UCSD-AML1 (cell line): ENCODE data around the gene MX1.

ENCODE experiments used
- DNase-seq: peaks from one replicate; lab custom pipeline; 2025; ENCODE audit not compliant: unreplicated experiment; lab: John Stamatoyannopoulos, UW

The MX1 gene

GRCh38 chr21:41488080-41488479, 62.0 kb downstream of the MX1 start:
- DNase-seq = no peak

GRCh38 chr21:41489329-41489728, 63.3 kb downstream of the MX1 start:
- no peak for DNase-seq

DNA sequence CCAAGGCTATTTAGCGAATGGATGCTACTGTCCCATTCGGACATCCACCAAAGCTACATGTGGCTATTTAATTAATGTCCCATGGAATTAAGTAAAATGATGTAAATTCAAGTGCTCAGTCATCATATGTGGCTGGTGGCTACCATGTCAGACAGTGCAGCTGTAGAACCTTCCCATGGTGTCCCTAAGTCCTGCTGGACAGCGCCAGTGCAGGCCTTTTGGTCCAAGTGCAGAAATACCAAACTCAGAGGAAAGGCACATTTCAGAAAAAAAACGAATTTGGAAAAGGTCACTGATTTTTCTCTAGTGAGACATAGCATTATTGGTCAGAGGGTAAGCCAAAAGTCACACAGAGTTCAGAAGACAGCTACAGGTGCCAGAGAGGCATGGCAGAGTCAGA, 64.3 kb downstream of the MX1 start:
- DNase-seq = no peak

GRCh38 chr21:41491412-41491811, 65.4 kb downstream of the MX1 start:
- DNase-seq = no peak

- DNase-seq = no peak
These were observed 68.2 kb downstream of the MX1 start for GRCh38 chr21:41494242-41494641.

DNA sequence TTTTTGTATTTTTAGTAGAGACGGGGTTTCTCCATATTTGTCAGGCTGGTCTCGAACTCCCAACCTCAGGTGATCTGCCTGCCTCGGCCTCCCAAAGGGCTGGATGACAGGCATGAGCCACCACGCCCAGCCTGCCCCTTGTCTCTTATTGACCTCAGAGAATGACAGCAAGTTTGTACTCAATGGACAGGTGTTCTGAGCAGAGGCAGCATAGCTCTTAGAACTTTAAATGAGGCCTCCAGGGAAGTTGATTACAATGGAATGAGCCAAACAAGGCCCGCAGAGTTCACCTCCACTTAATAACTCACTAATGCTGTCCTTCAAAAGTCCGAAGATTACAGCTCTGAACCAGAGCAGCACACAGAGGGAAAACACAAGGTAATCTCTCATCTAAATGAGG, 71.0 kb downstream of the MX1 start:
- no peak for DNase-seq

DNA sequence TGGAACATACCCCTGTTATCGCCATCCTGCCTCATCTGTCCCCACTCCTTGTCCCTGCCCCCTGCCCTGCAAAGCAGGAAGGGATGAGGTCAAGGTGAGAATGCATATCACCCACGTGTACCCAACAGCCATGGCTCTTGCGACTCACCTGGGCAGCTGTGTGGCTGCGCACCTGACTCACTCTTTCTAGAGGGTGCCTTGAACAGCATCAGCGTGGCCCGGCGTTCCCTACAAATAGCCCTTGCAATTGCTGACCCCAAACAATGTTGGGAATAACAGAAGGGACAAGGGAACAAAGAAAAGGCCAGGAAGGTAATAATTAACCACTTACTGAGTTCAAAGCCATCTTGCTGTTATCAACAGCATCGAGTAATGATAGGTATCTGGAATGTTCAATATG, 71.7 kb downstream of the MX1 start:
- DNase-seq = no peak

DNA sequence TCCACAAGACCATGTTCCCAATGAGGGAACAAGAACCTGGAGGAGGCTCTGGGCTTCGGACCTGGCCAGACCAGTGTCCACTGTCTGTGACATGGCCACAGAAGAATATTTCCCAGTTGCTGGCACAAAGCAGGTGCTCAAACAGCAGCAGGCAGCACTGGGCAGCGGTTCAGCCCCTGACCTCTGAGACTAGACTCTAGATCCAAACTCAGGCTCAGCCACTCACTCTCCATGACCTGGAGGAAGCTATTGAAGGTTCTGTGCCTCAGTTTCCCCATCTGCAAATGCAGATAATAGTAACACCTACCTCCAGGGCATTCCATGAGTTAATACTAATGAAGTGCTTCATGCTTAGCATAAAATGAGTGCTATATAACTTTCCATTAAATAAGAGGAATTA, 73.9 kb downstream of the MX1 start:
- no peak for DNase-seq

DNA sequence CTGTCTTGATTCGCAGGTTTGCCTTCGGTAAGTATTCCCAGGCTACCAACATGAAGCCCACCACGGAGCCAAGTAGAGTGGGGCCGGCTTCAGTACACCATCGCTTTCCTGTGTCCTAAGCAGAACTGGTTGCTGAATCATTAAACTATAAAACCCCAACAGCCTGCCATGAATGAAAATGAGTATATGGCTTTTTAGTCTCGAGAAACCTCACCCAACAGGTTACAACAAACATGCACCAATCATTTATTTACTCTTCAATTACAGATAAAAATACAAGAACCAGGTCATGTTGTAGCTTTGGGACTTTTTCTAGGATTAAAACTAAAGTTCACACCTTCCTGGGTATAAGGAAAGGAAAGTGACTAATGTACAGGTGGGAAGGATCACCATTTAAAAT, 74.3 kb downstream of the MX1 start:
- DNase-seq = no peak

DNA sequence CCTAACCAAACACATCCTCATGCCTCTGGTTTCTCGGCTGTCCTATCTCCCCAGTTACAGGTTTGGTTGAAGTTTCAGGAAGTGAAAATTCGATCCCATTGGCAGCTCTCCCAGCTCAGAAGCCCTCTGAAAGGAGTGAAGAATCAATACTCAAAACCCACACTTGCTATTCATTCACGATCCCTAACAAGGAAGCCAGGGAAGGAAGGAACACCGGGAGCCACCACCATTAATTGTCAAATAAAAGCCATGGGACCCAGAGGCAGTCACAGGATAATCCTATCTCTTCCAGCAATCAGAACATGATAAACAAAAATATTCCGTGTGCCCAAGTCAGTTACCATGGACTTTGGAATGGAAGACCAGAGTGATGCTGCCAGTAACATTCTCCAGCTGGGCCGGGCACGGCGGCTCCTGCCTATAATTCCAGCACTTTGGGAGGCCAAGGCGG, 74.9 kb downstream of the MX1 start:
- DNase-seq = no peak

GRCh38 chr21:41501919-41502318, 75.9 kb downstream of the MX1 start:
- DNase-seq = no peak

- DNase-seq = no peak
These were observed 77.3 kb downstream of the MX1 start for GRCh38 chr21:41503331-41503730.

DNA sequence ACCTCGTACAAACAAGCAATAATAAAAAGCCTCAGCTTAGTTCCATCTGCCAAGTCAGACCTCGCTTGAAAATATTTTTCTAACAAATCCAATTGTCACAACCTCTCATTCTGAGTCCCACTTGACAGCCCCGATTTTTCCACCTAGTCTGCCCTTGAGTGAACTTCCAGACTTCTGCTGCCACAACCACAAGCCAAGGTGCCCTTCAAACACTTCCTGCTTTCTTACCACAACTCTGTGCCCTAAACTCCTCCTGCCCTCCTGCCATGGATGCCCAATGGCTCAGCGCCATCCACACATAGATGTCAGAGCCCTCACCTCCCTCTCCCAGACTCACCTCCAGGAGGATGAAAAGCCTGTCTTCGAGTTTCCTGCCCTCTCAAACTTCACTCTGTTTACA, 78.0 kb downstream of the MX1 start:
- DNase-seq = no peak

DNA sequence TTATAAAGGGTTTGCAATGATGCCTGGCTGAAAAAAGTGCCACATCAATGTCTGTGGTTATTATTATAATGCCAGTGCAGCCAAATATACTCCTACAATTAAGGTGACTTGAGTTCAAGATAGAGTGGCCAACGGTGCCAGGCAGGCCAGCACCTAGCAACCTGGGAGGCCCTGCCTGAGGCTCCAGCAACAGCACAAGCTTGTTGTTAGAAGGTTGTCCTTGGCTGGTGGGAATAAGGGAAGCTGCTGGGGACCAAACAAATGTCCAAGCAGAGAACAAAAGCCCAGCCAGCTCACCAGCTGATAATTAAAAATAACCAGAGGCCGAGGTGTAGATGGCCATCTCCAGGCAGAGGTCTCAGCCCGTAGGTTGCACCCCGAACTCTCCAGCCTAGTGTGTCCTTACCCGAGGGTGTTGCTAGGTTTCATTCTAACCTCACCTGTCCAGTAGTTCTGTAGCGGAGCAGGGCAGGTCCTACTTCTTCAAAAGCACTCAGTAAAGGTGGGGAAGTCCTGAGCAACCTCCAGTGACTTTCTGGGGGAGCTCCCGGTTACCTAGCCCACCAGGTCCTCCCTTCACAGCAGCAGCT, 80.1 kb downstream of the MX1 start:
- no peak for DNase-seq

DNA sequence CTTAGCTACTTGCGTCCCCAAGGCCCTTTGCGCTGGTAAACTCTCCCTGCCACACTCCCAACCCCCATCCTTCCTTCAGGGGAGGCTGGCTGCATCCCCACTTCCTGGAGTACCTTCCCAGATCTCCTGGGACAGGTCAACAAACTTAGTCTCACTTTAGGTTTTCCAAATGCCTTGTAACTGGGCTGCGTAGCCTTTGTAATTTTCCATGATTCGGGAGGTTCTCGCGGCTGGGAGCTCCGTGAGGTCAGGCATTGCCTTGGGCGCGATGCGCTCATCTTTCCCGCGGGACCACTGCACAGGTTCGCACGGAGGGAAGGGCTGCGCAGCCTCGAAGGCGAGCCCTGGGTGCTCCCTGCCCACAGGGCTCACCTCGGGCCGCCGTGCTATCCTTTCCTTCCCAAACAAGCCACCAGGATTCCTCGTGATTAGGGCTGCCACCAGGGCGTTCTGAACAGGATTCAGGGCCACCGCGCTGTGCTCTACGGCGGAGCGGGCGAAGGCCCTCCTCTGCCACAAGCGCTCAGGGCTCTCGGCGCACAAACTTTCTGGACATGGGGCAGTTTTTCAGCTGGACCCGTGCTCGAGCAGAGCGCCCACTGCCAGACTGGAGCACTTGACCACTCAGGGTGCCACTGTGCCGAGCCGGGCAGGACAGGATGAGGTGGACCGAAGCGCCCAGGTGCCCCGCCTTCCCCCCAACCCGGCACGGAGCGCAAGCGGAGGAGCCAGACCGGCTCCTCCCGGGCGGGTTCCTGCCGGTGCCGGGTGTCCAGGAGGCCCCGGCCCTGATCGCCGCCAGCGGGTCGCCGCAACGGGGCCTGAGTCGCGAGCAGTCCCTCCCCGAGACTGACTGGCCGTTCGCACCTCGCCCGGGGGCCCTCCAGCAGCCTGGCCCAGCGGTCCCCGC, 80.8 kb downstream of the MX1 start:
- no peak for DNase-seq

- DNase-seq = no peak
These were observed 81.7 kb downstream of the MX1 start, which contains the start of gene TMPRSS2 for GRCh38 chr21:41507521-41508414. TMPRSS2 (minus strand) TSS chr21:41508158; CDS start chr21:41498133, 10,025 bp downstream.

DNA sequence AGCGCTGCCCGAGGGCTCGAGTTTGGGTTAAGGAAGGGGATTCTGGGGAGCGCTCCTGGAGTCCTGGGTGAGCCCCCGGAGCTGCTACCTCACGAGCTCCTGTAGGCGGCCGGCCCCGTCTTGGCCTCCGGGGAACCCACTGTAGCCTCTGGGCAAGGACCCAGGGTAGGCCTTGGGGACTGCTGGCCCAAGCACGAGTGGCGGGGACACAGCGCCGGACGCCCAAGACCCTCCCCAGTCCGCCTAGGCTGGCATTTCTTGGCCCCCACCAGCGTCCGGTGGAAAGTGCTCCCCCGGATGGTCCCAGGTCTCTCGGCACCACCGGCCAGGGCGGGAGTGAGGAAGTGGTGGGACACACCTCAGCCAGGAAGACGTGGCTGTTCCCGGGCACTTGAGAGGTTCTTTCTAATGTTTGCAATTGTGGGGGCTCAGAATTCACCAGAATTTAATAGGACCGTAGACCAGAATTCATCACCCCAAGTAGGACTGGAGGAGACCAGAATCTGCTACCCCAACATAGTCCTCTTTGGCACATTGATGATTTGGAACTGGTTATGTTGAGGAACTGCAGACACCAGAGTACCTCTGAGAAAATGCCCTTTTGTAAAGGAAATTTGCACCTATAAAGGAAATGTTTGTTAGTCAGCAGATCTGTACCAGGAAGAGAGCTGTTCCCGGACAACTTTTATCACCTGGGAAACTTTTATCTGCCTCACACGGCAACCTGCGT, 82.5 kb downstream of the MX1 start:
- no peak for DNase-seq
